ENCODE data around the gene DDC.

DDC gene

DNA sequence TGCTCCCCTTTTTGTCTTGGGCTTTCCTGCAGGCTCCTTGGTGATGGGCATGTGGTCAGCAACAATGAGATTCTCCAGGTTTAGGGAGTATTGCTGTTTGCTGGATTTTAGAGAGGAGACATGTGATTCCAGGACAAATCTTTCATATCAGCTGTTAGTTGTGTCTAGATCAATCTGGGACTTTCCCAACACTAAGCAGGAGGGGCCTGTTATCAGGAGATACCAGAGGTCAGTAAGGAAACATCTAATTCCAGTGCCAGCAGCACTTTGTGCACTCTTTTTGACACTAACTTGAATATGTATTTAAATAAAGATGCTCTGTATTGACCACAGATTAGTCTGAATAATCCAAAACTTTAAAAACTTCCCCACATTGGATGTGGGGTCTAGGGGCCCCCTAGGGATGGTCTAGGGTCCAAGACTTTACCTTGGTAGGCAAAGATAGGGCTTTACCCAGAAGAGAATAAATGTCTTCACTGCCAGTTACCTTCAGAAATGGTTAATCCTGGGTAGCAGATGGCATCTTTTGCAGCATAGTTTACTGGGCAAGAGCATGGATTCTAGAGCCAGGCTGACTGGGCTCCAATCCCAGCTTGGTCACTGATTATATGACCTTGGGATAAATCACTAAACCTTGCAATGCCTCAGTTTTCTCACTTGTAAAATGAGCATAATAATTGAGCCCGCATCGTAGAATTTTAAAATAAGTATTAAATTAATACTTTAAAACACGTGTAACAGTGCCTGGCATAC is 108.7 kb downstream of the DDC start:
- no peak for DNase-seq (ENCODE audit: low read depth in 2 of 2)

DNA sequence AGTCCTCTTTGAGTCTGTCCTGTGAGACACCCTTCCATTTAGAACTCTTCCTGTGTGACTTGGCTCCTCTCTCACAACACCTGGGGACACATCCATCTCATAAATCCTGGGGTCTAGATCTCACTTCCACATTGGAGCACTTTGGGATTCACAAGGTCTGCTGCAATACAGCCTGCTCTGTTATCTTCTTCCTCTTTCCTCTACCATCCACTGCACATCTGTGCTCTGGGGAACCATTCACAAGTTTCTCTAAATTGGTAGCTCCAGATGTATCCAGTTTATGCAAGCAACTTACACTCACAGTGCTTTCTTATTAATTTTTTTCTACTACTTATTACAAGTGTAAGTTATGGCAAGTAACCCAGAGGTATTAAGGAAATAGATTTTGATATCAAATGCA is 109.5 kb downstream of the DDC start:
- DNase-seq (ENCODE audit: low read depth in 2 of 2), result no peak

DNA sequence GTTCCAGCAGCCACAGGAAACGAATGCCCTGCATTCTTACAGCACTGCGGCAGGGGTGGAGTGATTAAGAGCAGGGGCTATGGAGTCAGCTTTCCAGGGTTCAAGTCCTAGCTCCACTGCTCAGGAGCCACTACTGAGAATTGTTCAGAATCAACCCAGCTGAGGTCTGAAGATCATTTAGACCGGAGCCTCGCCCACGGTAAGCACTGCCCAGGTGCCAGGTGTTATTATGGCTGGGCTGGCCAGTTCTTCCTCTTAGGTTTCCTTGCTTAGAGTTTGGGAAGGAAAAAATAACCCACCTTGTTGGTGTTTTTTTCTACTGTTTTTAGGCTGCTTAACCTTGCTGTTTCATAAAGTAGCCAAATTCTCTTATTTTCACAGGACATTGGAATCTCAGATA is 110.2 kb downstream of the DDC start:
- DNase-seq (ENCODE audit: low read depth in 2 of 2), result no peak

DNA sequence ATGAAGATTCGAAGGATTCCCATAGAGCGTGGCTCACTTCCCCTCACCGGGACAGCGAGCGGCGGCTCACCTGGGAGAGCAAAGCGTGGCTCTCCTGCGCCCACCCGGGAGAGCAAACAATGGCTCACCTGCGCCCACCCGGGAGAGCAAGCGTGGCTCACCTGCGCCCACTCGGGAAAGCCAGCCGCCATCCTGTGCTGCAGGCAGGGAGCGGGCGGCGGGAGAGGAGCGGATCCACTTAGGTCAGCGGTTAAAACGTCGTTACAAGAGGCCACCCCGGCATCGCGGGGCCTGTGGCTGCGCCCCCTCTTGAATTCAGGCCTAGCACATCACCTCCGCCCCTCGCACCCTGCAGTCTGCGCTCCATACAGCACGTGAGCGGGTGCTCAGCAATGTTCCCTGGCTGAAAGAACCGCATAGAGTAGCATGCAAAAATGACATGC is 114.6 kb downstream of the DDC start:
- no peak for DNase-seq (ENCODE audit: low read depth in 2 of 2)

DNA sequence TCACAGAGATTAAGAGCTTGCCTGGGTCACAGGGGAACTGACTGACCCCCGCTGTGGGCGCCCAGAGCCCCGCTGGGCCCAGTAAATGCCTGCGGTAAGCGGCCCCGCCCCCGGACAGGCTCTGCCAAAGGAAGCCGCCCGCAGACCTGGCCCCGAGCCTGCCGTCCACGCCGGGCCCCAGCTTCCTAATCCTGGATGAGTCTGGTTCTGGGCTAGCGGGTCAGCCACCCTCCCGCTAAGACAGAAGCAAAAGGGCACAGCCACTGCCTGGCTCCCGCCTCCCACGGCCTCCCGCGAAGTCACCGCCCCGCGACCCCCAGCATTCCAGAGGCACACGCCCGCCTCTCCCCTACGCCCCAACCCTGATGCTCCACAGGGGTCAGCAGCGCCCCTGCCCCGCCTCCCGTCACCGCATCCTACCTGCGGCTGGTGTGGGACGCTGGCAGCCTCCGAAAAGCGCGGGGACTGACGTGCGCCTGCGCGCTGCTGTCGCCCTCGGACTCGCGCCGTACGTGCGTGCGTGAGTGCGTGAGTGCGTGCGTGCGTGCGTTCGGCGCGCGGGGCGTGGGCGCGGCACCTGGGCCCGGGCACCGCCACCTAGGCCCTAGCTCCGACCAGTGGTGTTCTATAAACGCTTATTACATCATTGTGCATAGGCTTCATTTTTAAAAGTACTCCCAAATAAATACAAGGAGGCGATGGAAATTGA is 115.2 kb downstream of the DDC start, which contains the start of gene FIGNL1:
FIGNL1 (minus strand) TSS at position 470 of the 709 bp plus-strand sequence. CDS start 3,063 bp downstream, outside the sequence.
- peak; percentile 79 to 81 for DNase-seq (ENCODE audit: low read depth in 2 of 2)

DNA sequence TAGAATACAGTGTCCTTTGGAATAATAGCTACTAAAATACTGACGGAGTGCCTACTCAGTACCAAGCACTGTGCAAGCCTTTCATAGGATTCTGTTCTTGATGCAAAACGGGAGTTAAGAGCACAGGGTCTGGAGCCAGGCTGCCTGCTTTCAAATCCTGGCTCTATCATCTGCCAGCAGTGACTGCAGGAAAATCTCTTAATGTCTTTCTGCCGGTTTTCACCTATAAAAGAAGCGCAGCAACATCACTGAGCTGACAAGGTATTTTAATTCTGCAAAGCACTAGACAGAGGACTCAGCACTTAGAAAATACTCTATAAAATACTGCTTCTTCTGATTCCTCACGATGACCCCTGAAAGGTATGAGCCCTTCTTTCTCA is 115.7 kb downstream of the DDC start:
- DNase-seq (ENCODE audit: low read depth in 2 of 2), result no peak

DNA sequence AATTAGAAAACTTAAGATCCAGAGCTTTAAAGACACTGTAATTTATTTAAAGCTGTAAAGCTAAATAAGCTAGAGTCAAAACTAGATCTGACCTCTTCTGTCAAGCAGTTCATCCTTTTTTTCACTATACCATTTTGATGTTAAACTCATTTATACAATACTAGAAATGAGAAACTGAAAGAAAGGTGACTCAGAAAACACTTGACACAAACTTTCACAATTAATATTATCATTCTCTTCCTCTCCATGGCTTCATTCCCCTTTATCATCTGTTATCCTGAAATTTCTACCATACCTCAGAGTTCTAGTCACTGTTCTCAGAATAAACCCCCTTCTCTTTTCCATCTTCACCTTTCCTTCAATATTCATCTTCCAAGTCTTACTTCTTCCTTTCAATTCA is 116.4 kb downstream of the DDC start:
- no peak for DNase-seq (ENCODE audit: low read depth in 2 of 2)

DNA sequence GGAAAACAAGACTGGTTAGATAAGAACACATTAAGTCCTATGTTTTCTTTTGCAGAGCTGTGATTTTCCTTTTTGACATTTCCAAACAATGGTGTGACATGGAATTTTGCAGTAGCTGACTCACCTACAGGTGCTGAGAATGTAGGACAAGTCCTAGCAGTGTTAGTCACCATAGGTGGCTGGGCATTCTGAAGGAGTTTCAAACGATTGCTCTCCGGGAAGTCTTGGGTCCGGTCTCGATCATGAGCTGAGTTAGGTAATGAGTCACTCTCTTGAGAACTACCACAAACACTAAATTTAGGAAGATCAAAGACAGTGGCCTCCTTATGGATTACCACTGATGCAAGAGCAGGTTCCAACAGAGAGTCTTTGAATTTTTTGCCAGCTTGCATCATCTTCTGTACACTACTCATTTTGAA is 118.7 kb downstream of the DDC start:
- no peak for DNase-seq (ENCODE audit: low read depth in 2 of 2)

DNA sequence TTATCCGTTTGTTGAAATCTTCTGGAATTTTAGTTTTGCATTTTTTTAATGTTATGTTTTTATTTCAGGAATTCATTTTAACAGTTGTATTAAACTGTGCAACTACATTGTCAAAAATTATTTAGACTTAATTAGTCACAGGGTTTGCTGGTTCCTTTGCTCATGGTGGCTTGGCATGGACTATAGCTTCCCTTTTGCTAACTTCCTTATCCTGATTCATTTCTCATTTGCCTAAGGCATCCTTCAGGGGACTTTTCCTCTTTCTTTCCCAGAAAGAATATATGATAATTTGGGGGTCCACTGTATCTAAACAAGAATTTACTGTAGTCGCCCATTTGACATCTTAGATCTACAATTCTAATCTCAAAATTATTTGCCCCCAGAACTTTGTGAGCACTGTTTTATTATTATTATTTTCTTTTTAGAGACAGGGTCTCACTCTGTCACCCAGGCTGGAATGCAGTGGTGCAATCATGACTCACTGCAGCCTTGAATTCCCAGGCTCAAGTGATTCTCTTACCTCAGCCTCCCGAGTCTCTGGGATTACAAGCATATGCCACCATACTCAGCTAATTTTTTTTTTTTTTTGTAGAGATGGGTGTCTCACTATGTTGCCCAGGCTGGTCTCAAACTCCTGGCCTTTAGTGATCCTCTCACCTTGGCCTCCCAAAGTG is 128.9 kb downstream of the DDC start:
- no peak for DNase-seq (ENCODE audit: low read depth in 2 of 2)

DNA sequence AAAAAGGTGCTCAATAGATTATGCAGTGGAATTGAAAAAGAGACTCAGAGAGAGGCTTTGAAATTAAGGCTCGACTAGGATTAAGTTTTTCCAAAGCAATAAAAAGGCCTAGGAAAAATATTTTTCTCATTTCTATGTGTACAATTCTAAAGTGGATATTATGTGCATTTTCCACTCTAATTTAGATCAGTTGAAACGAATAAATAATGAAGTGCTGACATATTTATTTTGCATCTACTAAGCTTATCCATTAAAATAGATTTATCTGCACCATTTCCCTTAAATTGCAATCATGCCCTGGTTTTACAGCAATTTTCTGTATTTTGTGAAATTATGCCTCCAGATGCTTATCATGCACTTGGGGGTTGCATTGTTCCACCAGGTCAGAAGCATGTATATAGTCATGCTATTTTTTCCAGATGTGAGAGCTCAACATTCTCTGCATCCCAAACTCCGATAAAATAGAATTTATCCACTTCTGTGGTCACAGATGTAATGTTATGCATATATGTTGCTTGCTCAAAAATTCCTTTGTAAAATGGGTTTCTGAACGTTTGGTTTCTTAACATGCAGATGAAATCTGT is 133.4 kb downstream of the DDC start:
- DNase-seq (ENCODE audit: low read depth in 2 of 2), result no peak

DNA sequence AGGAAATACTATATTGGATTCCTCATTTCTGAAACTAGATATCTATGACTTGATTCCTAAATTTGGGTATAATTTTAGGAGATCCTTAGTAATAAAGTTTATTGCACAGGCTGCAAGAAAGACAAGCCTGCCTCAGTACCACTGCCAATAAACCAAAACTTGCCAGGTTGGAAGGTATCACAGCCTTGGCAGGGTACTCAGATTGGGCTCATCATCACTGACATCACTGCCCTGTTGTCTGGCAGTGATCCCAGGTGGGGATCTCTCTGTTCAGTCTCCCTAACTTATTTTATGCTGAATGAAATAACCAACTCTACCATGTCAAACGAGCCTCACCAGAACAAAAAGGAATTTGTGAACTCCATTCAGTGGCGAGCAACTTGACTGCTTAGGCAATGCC is 133.9 kb downstream of the DDC start:
- DNase-seq (ENCODE audit: low read depth in 2 of 2), result no peak

DNA sequence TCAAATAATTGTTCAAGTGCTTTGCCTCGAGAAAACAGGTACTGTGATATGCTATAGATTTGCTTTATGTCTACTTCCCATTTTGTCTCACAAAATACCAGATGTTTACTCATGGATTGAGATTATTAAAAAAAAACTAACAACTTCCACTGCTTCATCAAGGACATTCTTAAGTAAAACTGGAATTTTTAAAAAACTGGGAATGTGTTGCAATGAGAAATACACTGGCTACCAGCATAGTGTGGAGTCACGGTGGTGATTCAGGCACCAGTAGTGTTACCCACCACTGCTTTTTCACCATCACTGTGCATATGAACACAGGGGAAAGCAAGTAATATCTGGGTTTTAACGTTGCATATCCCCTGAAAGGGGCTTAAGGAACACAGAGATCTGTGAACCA is 136.3 kb downstream of the DDC start:
- no peak for DNase-seq (ENCODE audit: low read depth in 2 of 2)

DNA sequence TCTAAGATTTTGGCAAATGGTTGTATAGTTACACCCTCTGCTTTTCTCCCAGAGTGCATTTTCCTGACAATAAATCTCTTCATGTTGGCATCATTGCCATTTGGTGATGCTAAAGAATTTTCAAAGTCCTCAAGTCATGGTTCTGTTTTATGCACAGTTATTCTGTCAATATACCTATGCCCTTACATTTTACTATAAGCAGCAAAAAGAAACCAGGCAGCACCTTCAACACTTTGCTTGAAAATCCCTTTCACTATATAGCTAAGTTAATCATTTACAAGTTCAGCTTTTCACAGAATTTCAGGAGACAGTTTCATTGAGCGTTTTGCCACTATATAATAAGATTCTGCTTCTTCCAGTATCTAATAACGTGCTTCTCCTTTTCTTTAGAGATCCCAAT is 137.7 kb downstream of the DDC start:
- no peak for DNase-seq (ENCODE audit: low read depth in 2 of 2)

DNA sequence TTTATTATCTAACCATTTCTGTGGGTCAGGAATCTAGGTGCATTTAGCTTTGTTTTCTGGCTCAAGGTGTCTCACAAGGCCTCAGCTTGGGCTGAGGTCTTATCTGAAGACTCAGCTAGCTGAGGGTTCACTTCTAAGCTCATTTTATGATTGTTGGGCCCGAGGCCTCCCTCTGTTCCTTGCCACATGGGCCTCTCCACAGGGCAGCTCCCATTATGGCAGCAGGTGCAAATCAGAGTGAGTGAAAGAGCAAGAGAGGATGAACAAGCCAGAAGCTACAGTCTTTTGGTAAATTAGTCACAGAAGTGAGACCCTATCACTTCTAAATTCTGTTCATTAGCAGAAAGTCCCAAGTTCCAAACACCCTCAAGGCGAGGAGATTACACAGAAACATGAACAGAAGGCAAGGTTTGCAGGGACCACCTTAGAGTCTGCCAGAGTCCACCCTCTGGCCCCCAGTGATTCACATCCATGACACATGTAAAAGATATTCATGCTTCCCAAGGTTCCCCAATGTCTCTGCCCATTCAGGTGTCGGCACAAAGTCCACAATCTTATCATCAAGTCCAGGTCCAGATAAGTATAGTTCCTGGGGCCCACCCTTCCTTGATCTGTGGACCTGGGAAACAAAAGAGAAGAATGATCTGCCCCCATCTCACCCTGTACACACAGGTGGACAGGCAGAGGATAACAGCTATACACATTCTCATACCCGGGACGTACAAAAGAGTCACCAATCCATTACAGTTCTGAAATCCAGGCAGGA is 138.7 kb downstream of the DDC start:
- DNase-seq (ENCODE audit: low read depth in 2 of 2), result no peak

DNA sequence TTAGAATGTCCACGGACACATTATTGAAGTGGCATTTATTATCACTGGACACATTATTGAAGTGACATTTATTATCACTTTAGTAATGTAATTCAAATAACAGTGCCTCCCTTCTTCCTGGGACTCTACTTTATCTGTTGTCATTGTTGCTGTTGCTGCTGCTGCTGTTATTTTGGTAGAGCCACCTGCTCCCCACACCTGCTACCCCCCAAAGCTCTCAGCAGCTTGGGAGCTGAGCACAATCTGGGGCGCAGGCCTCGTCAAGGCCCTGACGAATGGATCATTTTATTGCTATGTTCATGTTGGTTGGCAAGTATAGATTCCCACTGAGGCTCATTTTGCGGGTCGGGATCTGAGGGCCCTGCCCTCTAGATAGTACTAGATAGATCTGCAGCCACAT is 139.9 kb downstream of the DDC start:
- DNase-seq (ENCODE audit: low read depth in 2 of 2), result no peak

DNA sequence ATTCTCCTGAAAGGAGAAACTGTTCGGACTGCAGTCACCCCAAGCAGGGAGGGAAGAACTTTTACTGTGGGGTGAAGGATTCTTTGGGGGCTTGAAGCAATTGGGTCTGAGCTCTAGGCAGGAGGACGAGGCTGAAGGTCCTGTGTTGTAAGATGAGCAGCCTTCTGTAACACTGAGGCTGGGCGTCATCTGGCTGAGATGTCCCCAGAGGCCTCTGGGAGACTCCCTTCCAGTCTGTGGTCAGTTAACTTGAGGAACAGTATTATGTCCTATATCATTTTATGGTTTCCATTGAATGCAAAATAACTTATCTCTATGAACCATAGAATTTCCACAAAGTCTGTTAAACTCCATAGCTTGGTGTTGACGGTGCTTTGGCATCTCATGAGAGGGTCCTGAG is 141.3 kb downstream of the DDC start:
- DNase-seq (ENCODE audit: low read depth in 2 of 2), result no peak

DNA sequence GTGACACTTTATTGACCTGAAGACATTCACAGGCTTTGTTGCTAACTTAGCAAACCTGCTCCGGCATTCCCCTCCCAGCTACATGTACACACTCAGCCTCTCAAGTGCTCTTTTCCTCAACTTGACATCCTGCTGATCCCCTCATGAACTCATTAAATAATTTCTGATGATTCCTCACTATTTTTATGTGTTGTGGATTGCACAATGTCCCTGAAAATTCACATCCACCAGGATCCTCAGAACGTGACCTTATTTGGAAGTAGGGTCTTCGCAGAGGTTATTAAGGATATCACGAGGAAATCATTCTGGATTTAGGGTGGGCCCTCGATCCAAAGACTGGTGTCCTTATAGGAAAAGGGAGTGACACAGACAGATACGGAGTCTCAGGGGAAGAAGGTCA is 142.3 kb downstream of the DDC start:
- DNase-seq (ENCODE audit: low read depth in 2 of 2), result no peak

DNA sequence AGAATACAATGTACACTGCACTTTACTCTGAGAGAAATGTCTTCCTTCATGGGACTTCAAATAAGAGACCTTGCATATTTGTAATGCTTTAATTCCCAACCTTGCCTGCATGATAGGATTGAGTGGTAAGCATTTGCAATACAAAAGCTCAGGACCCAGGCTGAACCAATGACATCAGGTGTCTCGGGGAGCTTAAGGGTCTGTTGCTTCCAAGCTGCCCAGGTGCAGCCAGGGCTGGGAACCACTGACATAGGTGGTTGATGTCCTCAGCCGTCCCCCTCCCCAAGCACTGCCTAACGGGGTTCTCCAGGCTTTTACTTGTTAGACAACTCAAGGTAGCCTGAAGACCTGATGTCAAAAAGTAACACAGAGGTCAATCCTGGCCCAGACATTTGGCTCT is 144.2 kb downstream of the DDC start:
- DNase-seq (ENCODE audit: low read depth in 2 of 2), result no peak

DNA sequence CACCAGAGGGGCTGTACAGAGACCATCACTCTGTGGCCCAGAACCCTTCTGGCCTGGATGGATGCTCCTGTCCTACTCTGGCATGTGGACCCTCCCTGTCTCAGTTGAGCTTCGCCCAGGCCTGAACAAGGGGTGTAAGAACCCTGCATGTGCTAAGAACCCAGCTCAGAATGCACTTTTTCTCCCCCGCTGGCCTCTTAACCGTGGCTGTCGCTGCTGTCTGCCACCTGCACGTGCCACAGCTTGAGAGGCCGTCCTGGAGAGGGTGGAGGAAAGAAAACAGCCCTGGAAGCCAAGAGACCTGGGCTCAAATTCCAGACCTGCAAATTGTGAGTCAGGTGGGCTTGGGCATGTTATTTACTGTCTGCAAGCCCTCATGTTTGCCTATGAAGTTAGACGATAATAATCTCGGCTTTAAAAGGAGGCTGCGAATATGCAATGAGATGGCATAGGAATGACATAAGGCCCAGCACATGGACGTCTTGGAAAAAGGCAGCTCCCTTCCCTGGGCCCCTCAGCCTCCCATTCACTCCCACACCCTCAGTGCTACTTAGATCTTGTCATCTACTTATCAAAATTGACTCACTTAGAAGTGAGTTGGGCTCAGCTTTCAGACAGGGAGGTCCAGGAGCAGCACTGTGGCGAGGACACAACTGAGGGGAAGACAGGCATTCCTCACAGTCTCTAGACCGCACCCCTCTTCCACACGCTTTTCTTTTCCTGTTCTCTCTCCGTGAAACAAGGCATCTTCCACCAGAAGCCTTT is 146.5 kb downstream of the DDC start:
- no peak for DNase-seq (ENCODE audit: low read depth in 2 of 2)

DNA sequence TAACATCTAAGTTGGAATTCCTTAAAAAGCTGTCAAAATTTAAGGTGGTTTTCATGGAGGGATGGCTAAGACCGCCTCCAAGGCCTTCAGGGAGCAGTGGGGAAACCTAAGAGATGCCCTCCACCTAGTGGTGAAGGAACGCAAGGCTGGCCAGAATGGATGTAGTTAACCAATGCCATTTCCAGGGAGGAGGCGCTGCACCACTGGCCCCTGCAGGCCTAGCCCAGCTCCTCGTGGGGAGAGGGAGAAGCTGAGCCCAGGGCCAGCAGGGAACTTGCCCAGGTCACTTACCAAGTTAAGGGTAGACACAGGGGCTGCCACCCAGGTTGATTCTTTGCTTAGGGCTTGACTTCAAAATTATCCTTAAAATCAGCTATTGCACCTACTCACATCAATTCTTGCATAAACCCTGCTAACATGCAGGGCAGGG is 147.1 kb downstream of the DDC start:
- DNase-seq (ENCODE audit: low read depth in 2 of 2), result peak; percentile 59 to 60
